H1 (cell line): ENCODE measurements around the gene NADK. TPM values are rescaled to one million over a fixed set of nuclear protein-coding genes. Genes with fewer than 3 reads are reported as not detected.

Source experiments
- POLR2A ChIP-seq, 2 experiments: IDR thresholded peaks; 1 replicate in 1 of 2; 2 replicates in 1 of 2; pipeline ENCODE4 v1.6.1; 2011; ENCODE audit warnings: low read depth in 2 of 2, low read length in 2 of 2, mild to moderate bottlenecking in 2 of 2; ENCODE audit errors: control extremely low read depth in 1 of 2
- RNF2 ChIP-seq: fragments of 200-900, 300-1000 bp; sonication (generic); IDR thresholded peaks from 2 replicates; pipeline ENCODE4 v1.7.1; 2016; ENCODE audit warnings: borderline replicate concordance, low read depth, mild to moderate bottlenecking, antibody characterized with exemption, low read length; ENCODE audit not compliant: poor library complexity, severe bottlenecking; ENCODE audit errors: missing control alignments
- SIRT6 ChIP-seq: IDR thresholded peaks from one replicate; pipeline ENCODE4 v1.7.1; 2012; ENCODE audit warnings: low read length, inconsistent platforms
- ZNF274 ChIP-seq: IDR thresholded peaks from 2 replicates; pipeline ENCODE4 v1.7.0; 2012; ENCODE audit warnings: low read length, borderline replicate concordance; ENCODE audit errors: extremely low read depth
- polyA plus RNA-seq, 7 experiments: library from polyadenylated mRNA; depleted of rRNA in 3 of 7; stranded (reverse) in 5 of 7; unstranded in 2 of 7; fragments of >200 nt in 5 of 7; fragments of 200-250 nt in 2 of 7; gene quantifications; 1 replicate in 5 of 7; 2 replicates in 1 of 7; 4 replicates in 1 of 7; pipeline versions ENCODE4 v1.2.1 to v1.2.3, GENCODE V29; 2011 to 2013; ENCODE audit warnings: missing spikeins in 2 of 7, mixed read lengths in 2 of 7
- total RNA-seq: library from RNA; stranded (reverse); fragmentation: NEBNext Ultra II Directional; extraction: Animal tissue kit (Norgen Biotek cat#: 25700); gene quantifications from 2 replicates; pipeline ENCODE4 v1.2.1, GENCODE V29; 2021
- TF ChIP-seq, protein P1 (sequence below): fragments of 300-600 bp; sonication (generic); IDR thresholded peaks from 2 replicates; pipeline ENCODE4 v1.7.1; 2012; ENCODE audit warnings: low read length, moderate library complexity, mild to moderate bottlenecking, inconsistent platforms; ENCODE audit not compliant: insufficient replicate concordance

The NADK gene
- total and polyA plus RNA-seq, 2 of the 8 experiments (the other 6 are each of a cell fraction or from before 2014, with no cell fraction given) = 78.0 to 89.7 TPM

GRCh38 chr1:1758059-1758621, 20.1 kb downstream of the NADK start (continued):
- TF ChIP-seq, protein P1, sequence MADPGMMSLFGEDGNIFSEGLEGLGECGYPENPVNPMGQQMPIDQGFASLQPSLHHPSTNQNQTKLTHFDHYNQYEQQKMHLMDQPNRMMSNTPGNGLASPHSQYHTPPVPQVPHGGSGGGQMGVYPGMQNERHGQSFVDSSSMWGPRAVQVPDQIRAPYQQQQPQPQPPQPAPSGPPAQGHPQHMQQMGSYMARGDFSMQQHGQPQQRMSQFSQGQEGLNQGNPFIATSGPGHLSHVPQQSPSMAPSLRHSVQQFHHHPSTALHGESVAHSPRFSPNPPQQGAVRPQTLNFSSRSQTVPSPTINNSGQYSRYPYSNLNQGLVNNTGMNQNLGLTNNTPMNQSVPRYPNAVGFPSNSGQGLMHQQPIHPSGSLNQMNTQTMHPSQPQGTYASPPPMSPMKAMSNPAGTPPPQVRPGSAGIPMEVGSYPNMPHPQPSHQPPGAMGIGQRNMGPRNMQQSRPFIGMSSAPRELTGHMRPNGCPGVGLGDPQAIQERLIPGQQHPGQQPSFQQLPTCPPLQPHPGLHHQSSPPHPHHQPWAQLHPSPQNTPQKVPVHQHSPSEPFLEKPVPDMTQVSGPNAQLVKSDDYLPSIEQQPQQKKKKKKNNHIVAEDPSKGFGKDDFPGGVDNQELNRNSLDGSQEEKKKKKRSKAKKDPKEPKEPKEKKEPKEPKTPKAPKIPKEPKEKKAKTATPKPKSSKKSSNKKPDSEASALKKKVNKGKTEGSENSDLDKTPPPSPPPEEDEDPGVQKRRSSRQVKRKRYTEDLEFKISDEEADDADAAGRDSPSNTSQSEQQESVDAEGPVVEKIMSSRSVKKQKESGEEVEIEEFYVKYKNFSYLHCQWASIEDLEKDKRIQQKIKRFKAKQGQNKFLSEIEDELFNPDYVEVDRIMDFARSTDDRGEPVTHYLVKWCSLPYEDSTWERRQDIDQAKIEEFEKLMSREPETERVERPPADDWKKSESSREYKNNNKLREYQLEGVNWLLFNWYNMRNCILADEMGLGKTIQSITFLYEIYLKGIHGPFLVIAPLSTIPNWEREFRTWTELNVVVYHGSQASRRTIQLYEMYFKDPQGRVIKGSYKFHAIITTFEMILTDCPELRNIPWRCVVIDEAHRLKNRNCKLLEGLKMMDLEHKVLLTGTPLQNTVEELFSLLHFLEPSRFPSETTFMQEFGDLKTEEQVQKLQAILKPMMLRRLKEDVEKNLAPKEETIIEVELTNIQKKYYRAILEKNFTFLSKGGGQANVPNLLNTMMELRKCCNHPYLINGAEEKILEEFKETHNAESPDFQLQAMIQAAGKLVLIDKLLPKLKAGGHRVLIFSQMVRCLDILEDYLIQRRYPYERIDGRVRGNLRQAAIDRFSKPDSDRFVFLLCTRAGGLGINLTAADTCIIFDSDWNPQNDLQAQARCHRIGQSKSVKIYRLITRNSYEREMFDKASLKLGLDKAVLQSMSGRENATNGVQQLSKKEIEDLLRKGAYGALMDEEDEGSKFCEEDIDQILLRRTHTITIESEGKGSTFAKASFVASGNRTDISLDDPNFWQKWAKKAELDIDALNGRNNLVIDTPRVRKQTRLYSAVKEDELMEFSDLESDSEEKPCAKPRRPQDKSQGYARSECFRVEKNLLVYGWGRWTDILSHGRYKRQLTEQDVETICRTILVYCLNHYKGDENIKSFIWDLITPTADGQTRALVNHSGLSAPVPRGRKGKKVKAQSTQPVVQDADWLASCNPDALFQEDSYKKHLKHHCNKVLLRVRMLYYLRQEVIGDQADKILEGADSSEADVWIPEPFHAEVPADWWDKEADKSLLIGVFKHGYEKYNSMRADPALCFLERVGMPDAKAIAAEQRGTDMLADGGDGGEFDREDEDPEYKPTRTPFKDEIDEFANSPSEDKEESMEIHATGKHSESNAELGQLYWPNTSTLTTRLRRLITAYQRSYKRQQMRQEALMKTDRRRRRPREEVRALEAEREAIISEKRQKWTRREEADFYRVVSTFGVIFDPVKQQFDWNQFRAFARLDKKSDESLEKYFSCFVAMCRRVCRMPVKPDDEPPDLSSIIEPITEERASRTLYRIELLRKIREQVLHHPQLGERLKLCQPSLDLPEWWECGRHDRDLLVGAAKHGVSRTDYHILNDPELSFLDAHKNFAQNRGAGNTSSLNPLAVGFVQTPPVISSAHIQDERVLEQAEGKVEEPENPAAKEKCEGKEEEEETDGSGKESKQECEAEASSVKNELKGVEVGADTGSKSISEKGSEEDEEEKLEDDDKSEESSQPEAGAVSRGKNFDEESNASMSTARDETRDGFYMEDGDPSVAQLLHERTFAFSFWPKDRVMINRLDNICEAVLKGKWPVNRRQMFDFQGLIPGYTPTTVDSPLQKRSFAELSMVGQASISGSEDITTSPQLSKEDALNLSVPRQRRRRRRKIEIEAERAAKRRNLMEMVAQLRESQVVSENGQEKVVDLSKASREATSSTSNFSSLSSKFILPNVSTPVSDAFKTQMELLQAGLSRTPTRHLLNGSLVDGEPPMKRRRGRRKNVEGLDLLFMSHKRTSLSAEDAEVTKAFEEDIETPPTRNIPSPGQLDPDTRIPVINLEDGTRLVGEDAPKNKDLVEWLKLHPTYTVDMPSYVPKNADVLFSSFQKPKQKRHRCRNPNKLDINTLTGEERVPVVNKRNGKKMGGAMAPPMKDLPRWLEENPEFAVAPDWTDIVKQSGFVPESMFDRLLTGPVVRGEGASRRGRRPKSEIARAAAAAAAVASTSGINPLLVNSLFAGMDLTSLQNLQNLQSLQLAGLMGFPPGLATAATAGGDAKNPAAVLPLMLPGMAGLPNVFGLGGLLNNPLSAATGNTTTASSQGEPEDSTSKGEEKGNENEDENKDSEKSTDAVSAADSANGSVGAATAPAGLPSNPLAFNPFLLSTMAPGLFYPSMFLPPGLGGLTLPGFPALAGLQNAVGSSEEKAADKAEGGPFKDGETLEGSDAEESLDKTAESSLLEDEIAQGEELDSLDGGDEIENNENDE = no peak
- TF ChIP-seq SIRT6 (no peak), ZNF274 (no peak), POLR2A (IDR thresholded peaks at IDR 0.05; ENCODE audit: control extremely low read depth in 1 of 2, low read depth in 2 of 2, low read length in 2 of 2) (no peak), RNF2 (no peak)
